ENCODE data around the gene NT5M.
"Not testable (repeated sequence)": the region's sequence is repeated elsewhere in the genome, so short reads cannot be mapped to it uniquely, and the experiment has no call there.

NT5M gene

GRCh38 chr17:17377071-17377967, 74.1 kb downstream of the NT5M start:
- no peak for DNase-seq

DNA sequence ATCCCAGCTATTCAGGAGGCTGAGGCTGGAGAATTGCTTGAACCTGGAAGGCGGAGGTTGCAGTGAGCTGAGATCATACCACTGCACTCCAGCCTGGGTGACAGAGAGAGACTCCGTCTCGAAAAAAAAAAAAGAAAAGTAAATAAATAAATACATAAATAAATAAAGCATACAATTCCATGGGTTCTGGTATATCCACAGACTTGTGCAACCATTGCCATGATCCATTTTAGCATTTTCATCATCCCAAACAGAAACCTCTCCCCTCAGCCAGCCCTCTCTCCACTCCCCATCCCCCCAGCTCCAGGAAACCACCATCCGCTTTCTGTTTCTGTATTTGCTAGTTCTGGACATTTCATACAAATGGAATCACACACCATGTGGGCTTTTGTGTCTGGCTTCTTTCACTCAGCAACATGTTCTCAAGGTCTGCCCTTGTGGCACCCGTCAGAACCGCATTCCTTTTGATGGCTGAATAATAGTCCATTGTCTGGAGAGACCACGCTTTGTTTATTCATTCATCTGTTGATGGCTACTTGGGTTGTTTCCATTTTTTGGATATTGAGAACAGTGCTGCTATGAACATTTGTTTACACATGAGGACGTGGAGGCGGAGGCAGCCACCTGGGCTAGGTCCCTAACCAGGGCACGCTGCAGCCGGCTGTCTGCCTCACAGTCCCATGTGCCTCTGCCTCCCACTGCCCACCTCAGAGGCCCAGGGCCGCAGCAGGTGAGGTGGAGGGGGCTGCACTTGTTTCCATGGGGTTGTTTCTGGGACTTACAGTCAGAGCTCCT, 76.2 kb downstream of the NT5M start:
- DNase-seq = no peak

DNA sequence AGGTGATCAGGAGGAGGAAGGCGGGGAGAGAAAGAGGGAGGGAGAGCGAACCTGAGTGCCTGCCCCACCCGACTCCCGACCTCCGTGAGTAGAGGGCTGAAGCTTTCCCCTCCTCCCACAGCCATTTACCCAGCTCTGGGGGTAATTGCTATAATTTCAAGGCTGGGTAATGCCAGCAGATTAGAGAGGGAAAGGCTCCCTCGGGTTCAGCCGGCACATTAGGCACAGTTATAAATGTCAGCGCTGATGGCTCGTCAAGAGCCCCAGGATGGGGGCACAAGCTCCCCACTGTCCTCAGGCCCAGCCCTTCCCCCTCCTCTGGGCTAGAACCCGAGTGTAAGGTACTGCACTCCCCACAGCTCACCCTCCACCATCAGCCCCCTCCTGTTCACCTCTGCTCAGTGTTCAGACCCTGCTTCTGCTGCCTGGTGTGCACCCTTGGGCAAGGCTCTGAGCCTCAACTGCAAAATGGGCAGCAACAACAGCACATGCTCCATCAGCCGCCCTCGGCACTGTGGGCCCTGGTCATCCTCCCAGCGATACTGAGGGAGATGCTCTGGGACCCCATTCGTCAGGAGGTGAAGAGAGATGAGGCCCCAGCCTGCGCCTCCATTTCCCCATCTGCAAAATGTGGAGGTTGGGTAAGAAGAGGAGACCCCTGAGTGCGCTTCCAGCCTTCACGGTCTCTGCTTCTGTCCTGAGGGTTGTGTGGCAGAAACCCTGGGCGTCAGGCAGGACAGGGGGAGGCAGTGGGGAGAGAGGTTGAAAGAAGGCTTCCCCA, 77.2 kb downstream of the NT5M start:
- no peak for DNase-seq

DNA sequence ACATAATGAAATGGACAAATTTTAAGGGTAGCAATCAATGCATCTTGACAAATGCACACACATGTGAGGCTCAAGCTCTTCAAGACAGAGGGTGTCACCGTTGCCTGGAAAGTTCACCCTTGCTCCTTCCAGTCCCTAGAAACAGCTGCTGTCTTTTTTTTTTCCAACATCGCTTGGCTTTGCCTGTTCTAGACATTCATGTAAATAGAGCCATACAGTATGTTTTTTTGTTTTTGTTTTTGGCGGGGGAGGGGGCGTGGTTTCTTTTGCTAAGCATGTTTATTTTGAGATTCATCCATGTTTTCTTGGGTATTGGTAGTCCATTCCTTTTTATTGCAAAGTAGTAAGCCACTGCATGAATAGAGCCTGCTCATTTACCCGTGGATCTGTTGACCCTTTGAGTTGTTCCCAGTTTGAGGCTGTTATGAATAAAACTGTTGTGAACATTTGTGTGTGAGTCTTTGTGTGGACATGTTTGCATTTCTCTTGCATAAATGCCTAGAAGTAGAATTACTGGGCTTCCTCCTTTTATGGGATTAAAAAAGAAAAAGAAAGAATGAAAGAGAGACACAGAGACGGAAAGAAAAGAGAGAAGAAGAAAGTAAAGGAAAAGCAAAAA, 78.4 kb downstream of the NT5M start:
- no peak for DNase-seq

- no peak for DNase-seq
Observed at GRCh38 chr17:17382065-17382459, 78.9 kb downstream of the NT5M start.

GRCh38 chr17:17382971-17383370, 79.8 kb downstream of the NT5M start:
- DNase-seq = no peak

DNA sequence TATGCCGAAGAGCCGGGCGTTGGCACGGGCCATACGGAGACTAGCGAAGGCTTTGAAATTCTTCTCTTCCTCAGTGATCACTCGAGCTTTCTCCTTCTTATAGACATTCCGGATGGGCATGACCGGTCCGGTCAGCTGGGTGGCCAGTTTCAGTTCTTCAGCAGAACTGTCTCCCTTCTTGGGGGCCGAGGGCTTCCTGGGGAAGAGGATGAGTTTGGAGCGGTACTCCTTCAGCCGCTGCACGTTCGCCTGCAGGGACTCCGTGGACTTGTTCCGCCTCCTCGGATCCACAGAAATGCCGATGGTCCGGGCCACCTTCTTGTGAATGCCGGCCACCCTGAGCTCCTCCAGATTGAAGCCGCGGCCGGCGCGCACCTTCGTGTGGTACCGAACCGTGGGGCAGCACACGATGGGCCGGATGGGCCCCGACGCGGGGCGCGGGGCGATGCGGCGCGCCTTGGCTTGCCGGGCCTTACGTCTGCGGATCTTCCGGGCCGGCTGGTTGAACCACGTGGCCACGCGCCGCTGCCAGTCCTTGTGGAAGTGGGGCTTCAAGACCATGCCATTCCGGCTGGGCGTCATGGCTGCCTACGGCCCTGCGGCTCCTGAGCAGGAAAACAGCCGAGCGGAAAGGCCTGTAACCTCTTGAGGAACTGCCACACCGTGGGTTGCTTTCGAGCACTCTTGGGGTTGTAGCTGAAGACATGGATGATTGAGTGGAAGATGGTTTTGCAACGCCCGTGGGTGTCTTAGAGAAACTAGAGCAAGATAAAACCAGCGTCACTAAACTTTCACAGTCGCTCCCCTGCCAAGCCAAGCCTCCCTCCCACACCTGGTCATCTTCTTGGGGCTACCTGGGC, 80.5 kb downstream of the NT5M start:
- DNase-seq = not testable (repeated sequence)

GRCh38 chr17:17384291-17384615, 81.1 kb downstream of the NT5M start:
- DNase-seq = no peak

GRCh38 chr17:17384961-17385360, 81.8 kb downstream of the NT5M start:
- no peak for DNase-seq

- DNase-seq = no peak
Observed at GRCh38 chr17:17385491-17385890, 82.3 kb downstream of the NT5M start.

DNA sequence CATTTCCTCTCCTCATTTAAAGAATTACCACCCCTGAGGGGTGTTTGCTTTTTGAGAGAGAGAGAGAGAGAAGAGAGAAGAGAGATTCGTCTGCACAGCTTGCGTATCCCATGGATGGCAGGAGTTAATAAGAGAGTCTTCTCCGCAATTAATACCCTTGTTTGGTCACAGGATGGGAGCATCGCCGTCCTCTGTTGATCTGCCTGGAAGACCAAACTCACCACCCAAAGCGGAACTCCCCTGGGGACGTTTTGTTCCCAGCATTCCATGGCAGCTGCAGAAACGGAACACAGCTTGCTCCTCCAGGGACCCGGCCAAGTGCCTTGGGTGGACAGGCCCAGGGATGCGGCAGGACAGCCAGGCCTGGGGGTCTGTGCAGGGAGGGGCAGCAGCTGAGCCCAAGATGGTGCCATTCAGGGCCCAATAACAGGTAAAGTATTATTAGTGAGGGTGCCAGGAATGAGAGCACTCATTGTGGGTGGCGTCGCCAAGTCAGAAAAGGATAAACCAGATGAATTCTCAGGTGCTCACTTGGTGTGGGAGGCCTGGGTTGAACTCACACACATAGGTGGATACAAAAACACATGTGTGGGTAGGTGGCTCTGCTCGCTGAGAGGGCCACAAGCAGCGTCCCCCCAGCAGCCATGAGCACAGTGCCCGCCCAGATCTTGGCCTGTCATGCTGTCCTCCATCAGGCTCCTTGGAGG, 83.1 kb downstream of the NT5M start:
- no peak for DNase-seq

GRCh38 chr17:17387017-17387497, 83.9 kb downstream of the NT5M start:
- peak; percentile 9 to 49 for DNase-seq

GRCh38 chr17:17387498-17388362, 84.6 kb downstream of the NT5M start:
- peak; percentile 67 to 89 for DNase-seq

DNA sequence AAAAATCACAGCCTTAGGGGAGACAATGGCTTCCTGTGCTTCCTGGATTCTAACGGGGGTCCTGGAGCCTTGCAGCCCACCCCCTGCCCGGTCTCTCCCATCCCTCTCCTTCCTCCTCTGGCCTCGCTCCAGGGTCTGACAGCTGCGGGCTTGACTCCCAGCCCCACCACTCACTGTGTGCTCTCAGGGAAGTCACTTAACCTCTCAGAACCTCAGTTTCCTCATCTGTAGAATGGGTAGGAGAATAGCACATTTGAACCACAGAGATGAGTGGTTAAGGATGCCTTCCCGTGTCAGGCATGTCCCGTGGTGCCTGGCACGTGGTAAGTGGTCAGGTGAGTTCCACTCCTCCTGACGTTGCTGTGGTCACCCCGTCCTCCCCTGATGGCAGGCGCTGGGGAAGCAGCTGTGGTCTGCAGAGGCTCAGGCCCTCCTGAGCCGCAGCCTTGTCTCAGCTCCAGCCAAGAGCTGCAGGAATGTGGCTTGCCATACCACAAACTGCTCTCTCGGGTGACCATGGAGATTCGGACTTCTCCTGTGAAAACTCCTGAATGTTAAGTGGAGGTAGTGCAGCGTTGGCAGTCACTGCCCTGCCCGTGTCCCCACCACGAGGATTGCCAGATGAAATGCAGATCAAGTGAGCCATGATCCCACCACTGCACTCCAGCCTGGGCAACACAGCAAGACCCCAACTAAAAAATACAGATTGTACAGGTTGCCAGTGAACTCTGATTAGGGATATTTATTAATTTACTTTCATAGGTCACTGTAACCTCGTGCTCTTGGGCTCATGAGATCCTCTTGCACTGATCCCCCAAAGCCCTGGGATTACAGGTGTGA, 85.7 kb downstream of the NT5M start:
- no peak for DNase-seq

GRCh38 chr17:17391668-17392370, 88.6 kb downstream of the NT5M start:
- DNase-seq = no peak

GRCh38 chr17:17393976-17394375, 90.8 kb downstream of the NT5M start:
- DNase-seq = no peak

DNA sequence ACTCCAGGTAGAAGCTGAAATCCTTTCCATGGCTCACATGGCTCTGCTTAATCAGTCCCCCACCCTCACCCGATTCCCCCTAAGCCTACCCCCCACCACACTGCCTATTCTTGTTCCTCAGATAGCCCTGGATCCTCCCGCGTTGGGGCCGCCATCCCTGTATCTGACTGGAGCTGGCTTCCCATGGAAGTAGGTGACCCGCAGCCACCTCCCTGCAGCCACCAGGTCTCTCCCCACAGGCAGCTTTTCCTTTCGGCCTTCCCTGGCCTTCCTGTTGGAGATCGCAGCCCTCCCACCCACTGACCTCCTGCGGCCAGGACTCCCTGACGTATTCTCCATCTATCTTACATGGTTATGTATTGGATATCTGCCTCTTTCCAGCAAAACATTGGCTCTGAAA, 91.3 kb downstream of the NT5M start:
- DNase-seq = no peak

GRCh38 chr17:17395246-17395802, 92.2 kb downstream of the NT5M start:
- DNase-seq = no peak

Data from NCI-H526 (cell line).